Ovary (tissue), 3 donors: ENCODE data around the gene LRRC9.

Source experiments
- CTCF ChIP-seq, 3 donors: fragments of 450-650 bp in 2 of 3; fragments of 200-600 bp in 1 of 3; IDR thresholded peaks; one replicate each; pipeline versions ENCODE4 v1.5.1 to v1.8.0; 2016 to 2022; ENCODE audit warnings: antibody characterized with exemption in 3 of 3, mild to moderate bottlenecking in 1 of 3
- POLR2A ChIP-seq: fragments of 450-650 bp; IDR thresholded peaks from one replicate; pipeline ENCODE4 v1.6.1; 2017; ENCODE audit warnings: antibody characterized with exemption, mild to moderate bottlenecking, moderate library complexity
- donor health status: DM: no; HTN: no; CAD: no.

DNA sequence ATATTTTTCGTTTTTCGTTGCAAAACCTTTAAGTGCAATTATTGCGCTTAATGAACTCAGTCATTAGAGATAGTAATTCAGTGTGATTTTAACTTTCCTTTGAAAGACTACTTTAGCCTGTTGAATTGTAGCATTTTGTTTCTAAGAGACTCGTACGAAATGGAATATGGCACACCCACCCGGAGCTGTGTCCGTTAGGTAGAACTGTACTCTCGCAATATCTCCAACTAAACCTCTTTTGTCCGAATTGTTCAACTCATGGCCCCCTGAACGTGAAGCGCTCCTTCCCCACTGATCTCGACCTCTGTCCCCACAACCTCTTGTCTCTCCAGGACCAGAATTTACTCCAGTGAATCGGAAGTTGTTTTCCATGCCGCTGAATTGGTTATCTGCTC lies 172.6 kb downstream of the LRRC9 start:
- no peak for TF ChIP-seq CTCF (IDR thresholded peaks at IDR 0.05)
- no peak for TF ChIP-seq POLR2A
